Spleen (tissue), 7 donors: ENCODE data around the gene EYS.
"Not testable (repeated sequence)": the region's sequence is repeated elsewhere in the genome, so short reads cannot be mapped to it uniquely, and the experiment has no call there.

Experiments
- POLR2A ChIP-seq, 3 donors: fragments of 450-650 bp; IDR thresholded peaks; one replicate each; pipeline ENCODE4 v1.5.1; 2017; ENCODE audit warnings: antibody characterized with exemption in 3 of 3, mild to moderate bottlenecking in 1 of 3
- POLR2AphosphoS5 ChIP-seq, 3 donors: sonication (generic); formaldehyde crosslinking; IDR thresholded peaks; one replicate each; pipeline ENCODE4 v1.5.1; 2017; ENCODE audit warnings: antibody characterized with exemption in 3 of 3
- TF ChIP-seq, protein P1 (sequence below), 11 experiments: fragments of 200-600 bp in 7 of 11; fragments of 450-650 bp in 4 of 11; sonication (generic) in 4 of 11; IDR thresholded peaks in 8 of 11; conservative IDR thresholded peaks in 3 of 11; 1 replicate in 7 of 11; 2 replicates in 4 of 11; pipeline versions ENCODE4 v1.4.0 to v1.8.0; 2016 to 2021; ENCODE audit warnings: antibody characterized with exemption in 11 of 11, inconsistent platforms in 4 of 11, mild to moderate bottlenecking in 1 of 11
- donor health status: DM: no; HTN: no; CAD: no; lungs with moderate emphysema.
- donor health status: DM: no; HTN: no; CAD: no.
- donor health status: DM: no; HTN: no; CAD: no.

DNA sequence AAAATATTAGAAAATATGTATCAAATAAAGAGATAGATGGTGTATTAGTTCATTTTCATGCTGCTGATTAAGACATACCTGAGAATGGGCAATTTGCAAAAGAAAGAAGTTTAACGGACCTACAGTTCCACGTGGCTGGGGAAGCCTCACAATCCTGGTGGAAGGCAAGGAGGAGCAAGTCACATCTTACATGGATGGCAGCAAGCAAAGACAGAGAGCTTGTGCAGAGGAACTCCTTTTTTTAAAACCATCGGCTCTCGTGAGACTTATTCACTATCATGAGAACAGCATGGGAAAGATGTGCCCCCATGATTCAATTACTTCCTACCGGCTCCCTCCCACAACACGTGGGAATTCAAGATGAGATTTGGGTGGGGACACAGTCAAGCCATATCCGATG, 223.4 kb downstream of the EYS start:
- TF ChIP-seq, protein P1, sequence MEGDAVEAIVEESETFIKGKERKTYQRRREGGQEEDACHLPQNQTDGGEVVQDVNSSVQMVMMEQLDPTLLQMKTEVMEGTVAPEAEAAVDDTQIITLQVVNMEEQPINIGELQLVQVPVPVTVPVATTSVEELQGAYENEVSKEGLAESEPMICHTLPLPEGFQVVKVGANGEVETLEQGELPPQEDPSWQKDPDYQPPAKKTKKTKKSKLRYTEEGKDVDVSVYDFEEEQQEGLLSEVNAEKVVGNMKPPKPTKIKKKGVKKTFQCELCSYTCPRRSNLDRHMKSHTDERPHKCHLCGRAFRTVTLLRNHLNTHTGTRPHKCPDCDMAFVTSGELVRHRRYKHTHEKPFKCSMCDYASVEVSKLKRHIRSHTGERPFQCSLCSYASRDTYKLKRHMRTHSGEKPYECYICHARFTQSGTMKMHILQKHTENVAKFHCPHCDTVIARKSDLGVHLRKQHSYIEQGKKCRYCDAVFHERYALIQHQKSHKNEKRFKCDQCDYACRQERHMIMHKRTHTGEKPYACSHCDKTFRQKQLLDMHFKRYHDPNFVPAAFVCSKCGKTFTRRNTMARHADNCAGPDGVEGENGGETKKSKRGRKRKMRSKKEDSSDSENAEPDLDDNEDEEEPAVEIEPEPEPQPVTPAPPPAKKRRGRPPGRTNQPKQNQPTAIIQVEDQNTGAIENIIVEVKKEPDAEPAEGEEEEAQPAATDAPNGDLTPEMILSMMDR (IDR thresholded peaks at IDR 0.05 in 8 of 11, conservative IDR thresholded peaks at IDR 0.05 in 3 of 11): not testable (repeated sequence)
- TF ChIP-seq POLR2A, POLR2AphosphoS5 (IDR thresholded peaks at IDR 0.05): not testable (repeated sequence)
